Cardiac fibroblast (primary cell): ENCODE data around the gene CD300LG.

Experiments used
- DNase-seq, 2 donors: peaks; one replicate each; pipeline versions ENCODE4 v3.0.0 to v3.0.0-alpha.2; 2010; ENCODE audit warnings: low read depth in 2 of 2
- H3K4me3 ChIP-seq, 2 donors: replicated peaks in 1 of 2; 1 replicate in 1 of 2; 2 replicates in 1 of 2; pipeline ENCODE4 v1.5.1; 2011; ENCODE audit warnings: low read depth in 2 of 2, low read length in 2 of 2, mild to moderate bottlenecking in 2 of 2, moderate library complexity in 1 of 2
- TF ChIP-seq, protein P1 (sequence below): IDR thresholded peaks from one replicate; pipeline ENCODE4 v1.5.1; 2011; ENCODE audit warnings: low read depth, mild to moderate bottlenecking, low read length, inconsistent platforms

The CD300LG gene

DNA sequence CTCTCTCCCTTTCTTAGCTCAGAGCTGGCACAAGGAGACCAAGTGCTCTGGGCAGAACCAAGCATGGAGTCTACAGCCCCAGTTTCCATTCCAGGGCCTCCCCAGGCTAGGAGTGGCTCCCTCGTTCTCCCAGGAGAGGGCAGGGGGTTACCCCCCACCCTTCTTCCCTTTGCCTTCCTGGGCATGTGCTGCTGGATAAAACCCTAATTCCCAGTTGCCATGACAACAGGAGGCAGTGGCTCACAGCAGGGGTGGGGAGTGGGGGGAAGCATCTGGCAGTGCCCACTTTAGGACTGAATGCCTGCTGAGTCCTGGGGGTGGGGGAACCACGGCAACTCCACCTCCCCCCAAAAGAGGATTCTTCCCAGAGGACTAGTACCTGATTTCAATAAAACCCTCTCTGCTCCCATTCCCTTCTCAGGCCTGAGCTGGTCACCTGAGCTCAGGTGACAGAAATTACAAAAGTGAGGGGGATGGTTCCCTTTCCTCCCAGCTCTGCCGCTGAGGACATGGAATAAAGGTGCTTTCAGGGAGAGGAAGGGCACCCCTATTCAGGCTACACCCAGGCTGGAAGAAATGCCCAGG, 58.5 kb downstream of the CD300LG start:
- no peak for DNase-seq

GRCh38 chr17:43905985-43906852, 59.2 kb downstream of the CD300LG start:
- DNase-seq, result peak; percentile 52 to 56
- H3K4me3 ChIP-seq, result peak overlapping the region; percentile 64 to 83
- TF ChIP-seq, protein P1, sequence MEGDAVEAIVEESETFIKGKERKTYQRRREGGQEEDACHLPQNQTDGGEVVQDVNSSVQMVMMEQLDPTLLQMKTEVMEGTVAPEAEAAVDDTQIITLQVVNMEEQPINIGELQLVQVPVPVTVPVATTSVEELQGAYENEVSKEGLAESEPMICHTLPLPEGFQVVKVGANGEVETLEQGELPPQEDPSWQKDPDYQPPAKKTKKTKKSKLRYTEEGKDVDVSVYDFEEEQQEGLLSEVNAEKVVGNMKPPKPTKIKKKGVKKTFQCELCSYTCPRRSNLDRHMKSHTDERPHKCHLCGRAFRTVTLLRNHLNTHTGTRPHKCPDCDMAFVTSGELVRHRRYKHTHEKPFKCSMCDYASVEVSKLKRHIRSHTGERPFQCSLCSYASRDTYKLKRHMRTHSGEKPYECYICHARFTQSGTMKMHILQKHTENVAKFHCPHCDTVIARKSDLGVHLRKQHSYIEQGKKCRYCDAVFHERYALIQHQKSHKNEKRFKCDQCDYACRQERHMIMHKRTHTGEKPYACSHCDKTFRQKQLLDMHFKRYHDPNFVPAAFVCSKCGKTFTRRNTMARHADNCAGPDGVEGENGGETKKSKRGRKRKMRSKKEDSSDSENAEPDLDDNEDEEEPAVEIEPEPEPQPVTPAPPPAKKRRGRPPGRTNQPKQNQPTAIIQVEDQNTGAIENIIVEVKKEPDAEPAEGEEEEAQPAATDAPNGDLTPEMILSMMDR, result no peak

More for the DNA sequence above, 58.5 kb downstream of the CD300LG start:
- no peak overlapping the region for H3K4me3 ChIP-seq
- TF ChIP-seq, protein P1, result no peak

- TF ChIP-seq, protein P1, result no peak
- DNase-seq, result no peak
- peak overlapping the region; percentile 64 to 83 for H3K4me3 ChIP-seq
These were observed 60.0 kb downstream of the CD300LG start for GRCh38 chr17:43906951-43907424.

DNA sequence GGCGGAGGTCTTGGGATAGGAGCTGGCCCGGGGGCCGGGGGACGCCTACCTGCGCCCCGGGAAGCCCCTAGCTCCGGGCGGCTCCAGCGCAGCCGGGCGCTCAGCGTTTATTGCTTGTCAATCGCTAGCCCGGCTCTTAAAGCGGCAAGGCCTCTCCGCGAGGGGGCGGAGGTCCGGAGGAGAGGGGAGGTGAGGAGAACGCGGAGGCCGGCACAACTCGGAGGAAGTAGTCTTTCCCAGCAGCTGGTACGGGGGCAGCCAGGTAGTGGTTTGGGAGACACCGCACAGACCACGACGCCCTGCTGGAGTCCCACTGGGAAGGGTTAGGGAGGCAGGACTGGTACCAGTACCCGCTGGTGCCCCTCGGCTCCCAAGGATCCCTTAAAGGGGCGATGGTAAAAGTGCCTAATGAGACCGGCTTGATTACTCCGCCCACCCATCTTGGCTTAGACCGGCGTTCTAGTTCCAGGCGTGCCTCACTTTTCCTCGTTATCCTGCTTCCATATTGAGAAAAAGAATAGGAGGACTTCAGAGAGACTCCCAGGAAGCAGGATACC, 60.5 kb downstream of the CD300LG start, which contains the start of gene MPP2:
MPP2 (minus strand) TSS at position 112 of the 557 bp plus-strand sequence. CDS start 3,076 bp downstream, outside the sequence.
- peak within 1 kb of the TSS; percentile 64 to 83 for H3K4me3 ChIP-seq
- TF ChIP-seq, protein P1, result peak; percentile 20
- DNase-seq, result peak; percentile 61 to 70

DNA sequence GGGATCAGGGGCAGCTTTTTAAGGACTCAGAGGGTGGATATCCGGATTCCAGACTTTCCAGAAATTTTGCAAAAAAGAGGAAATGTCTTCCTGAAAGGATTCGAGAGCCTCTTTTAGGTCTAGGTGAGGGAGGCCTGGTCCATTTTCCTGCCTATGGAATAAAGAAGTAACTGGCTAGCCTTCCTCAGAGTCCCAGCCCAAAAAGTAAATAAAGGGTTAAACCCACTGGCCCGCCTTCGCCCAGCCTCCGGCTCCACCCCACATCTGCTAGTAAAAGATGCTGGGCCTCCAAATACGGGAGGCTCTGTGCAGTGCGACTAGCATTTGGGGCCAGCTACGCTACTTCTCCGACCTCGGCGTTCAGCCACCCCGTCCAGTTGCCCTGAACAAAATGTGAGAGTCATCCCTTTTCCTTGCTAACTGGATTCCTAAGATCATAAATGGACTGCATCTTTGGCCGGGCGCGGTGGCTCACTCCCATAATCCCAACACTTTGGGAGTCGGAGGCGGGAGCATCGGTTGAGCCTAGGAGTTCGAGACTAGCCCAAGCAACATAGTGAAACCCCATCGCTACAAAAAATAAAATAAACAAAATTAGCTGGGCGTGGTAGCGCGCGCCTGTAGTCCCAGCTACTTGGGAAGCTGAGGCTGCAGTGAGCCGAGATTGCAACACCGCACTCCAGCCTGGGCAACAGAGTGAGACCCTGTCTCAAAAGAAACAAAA, 61.2 kb downstream of the CD300LG start:
- TF ChIP-seq, protein P1, result no peak
- DNase-seq, result peak; percentile 71 to 75
- peak overlapping the region; percentile 64 to 83 for H3K4me3 ChIP-seq

DNA sequence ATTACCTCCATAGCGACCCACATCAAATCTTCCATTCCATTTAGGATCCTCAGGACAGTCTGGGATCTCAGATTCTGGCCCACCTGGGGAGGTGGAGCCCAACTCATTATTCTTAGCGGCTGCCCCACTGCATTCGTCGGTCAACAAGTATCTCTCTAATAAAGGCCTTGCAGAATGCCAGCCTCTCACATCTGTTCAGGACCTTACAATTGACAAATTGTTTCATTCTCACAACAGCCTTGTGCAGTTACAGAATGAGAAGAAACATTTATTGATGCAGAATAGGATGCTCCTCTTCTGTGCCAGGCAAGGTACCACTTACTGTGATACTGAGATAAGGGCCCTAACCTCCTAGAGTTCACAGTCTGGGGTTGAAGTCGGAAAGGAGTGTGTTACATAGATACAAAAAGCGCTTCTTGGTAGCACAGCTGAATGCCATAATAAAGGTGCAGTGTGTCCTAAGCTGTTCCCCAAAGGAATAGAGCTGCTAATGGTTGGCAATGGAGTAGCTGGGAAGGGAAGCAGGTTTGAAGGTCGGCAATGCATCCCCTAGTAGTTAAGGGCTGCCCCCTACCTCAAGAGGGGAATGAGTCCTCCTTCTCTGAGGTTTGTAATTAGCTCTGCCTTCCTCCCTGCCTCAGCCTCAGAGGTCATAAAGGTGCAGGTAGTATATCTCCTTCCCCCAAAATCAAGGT, 62.7 kb downstream of the CD300LG start:
- no peak overlapping the region for H3K4me3 ChIP-seq
- no peak for DNase-seq
- TF ChIP-seq, protein P1, result no peak
